OCI-LY1 (cell line): ENCODE data around the gene TMEM53.

Experiments
- H2AFZ ChIP-seq: fragments of 200-600 bp; sonication (generic), shearing (Covaris generic); 2 replicates; pipeline ENCODE4 v1.6.0; 2014; ENCODE audit warnings: antibody characterized with exemption, mild to moderate bottlenecking, low read length
- H3F3A ChIP-seq: fragments of 200-600 bp; sonication (generic), shearing (Covaris generic); 2 replicates; pipeline ENCODE4 v1.6.0; 2014; ENCODE audit warnings: mild to moderate bottlenecking, antibody characterized with exemption, low read length, moderate library complexity; ENCODE audit not compliant: insufficient read depth
- H3K27ac ChIP-seq: fragments of 200-600 bp; sonication (generic); 2 replicates; pipeline ENCODE4 v1.5.1; 2014; ENCODE audit warnings: low read length, mixed run types, mild to moderate bottlenecking, low read depth; ENCODE audit not compliant: poor library complexity, severe bottlenecking
- H3K27me3 ChIP-seq: fragments of 200-600 bp; sonication (generic); 2 replicates; pipeline ENCODE4 v1.6.0; 2014; ENCODE audit warnings: antibody characterized with exemption, mild to moderate bottlenecking, low read length, moderate library complexity; ENCODE audit not compliant: insufficient read depth
- H3K36me3 ChIP-seq: fragments of 200-600 bp; sonication (generic); 2 replicates; pipeline ENCODE4 v1.6.1; 2014; ENCODE audit warnings: mild to moderate bottlenecking, antibody characterized with exemption, low read length, moderate library complexity, mixed read lengths; ENCODE audit not compliant: insufficient read depth
- H3K4me1 ChIP-seq: fragments of 200-600 bp; sonication (generic); 2 replicates; pipeline ENCODE4 v1.5.1; 2014; ENCODE audit warnings: mild to moderate bottlenecking, low read length, moderate library complexity; ENCODE audit not compliant: insufficient read depth, severe bottlenecking
- H3K4me2 ChIP-seq: fragments of 200-600 bp; sonication (generic), shearing (Covaris generic); 2 replicates; pipeline ENCODE4 v1.6.1; 2014; ENCODE audit warnings: low read length
- H3K4me3 ChIP-seq: fragments of 200-600 bp; sonication (generic); 2 replicates; pipeline ENCODE4 v1.5.1; 2014; ENCODE audit warnings: low read length, low read depth, mild to moderate bottlenecking, mixed read lengths; ENCODE audit not compliant: poor library complexity, severe bottlenecking
- H3K79me2 ChIP-seq: fragments of 200-600 bp; shearing (Covaris generic); 2 replicates; pipeline ENCODE4 v1.6.1; 2016; ENCODE audit warnings: mixed run types, low read length, mixed read lengths; ENCODE audit not compliant: insufficient read depth
- H3K9ac ChIP-seq: fragments of 200-600 bp; sonication (generic), shearing (Covaris generic); 2 replicates; pipeline ENCODE4 v1.6.1; 2014; ENCODE audit warnings: mild to moderate bottlenecking, low read length, mixed read lengths
- H3K9me2 ChIP-seq: fragments of 200-600 bp; sonication (generic), shearing (Covaris generic); 2 replicates; pipeline ENCODE4 v1.6.1; 2014; ENCODE audit warnings: low read depth, mild to moderate bottlenecking, low read length, mixed read lengths
- H3K9me3 ChIP-seq: fragments of 200-600 bp; shearing (Covaris generic); 2 replicates; pipeline ENCODE4 v1.6.1; 2014; ENCODE audit warnings: low read length, mixed read lengths
- H4K20me1 ChIP-seq: fragments of 200-600 bp; sonication (generic), shearing (Covaris generic); 2 replicates; pipeline ENCODE4 v1.6.0; 2016; ENCODE audit warnings: mild to moderate bottlenecking, low read length; ENCODE audit not compliant: insufficient read depth
- EZH2 ChIP-seq: fragments of 200-600 bp; sonication (generic), shearing (Covaris generic); IDR thresholded peaks from 2 replicates; pipeline ENCODE4 v1.8.0; 2017; ENCODE audit warnings: borderline replicate concordance, mixed run types, mild to moderate bottlenecking, antibody characterized with exemption, low read length, moderate library complexity, mixed read lengths
- TF ChIP-seq, protein P1 (sequence below): fragments of 200-600 bp; sonication (generic), shearing (Covaris generic); IDR thresholded peaks from 2 replicates; pipeline ENCODE4 v1.5.1; 2017; ENCODE audit warnings: mild to moderate bottlenecking, antibody characterized with exemption, low read length, moderate library complexity, mixed read lengths

Gene TMEM53

DNA sequence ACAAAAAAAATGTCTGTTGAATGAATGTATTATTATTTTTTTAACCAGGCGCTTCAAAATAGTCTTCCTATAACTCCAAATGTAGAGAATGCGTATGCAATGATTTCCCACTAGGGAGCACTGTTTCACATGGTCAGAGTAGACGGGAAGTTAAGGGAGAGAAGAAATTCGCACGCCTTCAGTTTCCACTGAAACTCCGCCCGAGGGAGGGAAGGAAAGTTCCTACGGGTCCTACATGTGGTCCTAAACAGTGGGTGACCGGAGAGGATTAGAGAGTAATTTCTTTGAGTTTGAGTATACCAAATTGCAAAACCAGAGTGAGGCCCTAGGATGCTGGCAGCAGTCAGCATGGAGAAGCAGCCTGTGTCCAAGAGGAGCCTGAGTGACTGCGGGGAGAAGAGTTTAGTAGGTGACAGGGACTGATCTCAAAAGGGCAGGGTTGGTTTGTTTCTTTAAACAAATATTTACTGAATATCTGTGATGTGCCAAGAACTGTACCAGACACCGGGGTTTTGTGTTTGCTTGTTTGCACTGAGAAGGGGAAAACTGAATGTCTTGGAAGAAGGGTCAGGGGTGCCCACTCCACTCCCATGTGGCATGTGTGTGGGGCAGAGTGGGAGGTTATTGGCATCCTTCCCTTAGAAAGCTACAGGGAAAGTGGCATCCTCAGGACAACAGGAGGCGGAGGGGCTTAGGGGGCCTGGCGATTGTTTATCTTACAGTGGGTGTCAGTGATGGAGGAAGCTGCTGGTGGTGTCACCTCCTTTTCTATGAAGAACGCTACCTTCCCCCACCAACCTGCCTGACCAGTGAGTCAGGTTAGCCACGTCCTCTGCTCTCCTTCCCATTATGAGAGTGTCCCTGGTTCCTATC, 33.9 kb upstream of the TMEM53 start:
- H2AFZ ChIP-seq: no peak overlapping the region
- H3K9ac ChIP-seq: no peak overlapping the region

DNA sequence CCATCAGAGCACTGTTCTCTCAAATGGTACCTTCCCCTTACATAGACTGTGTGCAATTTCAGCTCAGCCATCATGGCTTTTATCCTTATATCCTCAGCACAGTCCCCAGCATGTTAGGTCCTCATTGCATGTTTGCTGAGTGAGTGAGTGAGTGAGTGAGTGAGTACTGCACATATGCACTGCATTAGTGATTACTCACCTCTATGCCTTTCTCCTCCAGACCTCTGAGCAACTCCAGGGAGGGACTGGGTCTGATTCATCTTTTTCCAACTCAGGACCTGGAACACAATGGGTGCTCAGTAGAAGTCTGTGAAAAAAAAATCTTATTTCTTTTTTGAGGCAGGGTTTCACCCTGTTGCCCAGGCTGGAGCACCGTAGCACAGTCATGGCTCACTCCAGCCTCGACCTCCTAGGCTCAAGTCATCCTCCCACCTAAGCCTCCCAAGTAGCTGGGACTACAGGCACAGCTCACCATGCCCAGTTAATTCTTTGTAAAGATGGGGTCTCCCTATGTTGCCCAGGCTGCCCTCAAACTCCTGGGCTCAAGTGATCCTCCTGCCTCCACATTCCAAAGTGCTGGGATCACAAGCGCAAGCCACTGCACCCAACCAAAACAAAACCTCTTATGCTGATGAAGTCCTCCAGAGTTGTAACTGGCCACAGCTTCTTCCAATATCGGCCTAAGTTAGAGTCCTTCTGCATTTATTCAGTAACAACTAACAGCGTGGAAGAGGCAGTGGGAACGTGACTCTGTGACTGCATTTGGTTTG, 33.0 kb upstream of the TMEM53 start:
- Histone ChIP-seq H3F3A (no peaks in the 10 kb centered on the region), H3K9me2 (no peaks in the 10 kb centered on the region), H3K27ac (no peak overlapping the region), H3K4me1 (peaks cover 11% of the 10 kb centered on the region), H3K27me3 (no peaks in the 10 kb centered on the region), H3K4me2 (no peak overlapping the region), H3K4me3 (no peak overlapping the region), H3K36me3 (no peaks in the 10 kb centered on the region), H3K9ac (no peak overlapping the region), H4K20me1 (no peaks in the 10 kb centered on the region), H2AFZ (no peak overlapping the region), H3K79me2 (no peaks in the 10 kb centered on the region), H3K9me3 (no peaks in the 10 kb centered on the region)
- TF ChIP-seq, protein P1, sequence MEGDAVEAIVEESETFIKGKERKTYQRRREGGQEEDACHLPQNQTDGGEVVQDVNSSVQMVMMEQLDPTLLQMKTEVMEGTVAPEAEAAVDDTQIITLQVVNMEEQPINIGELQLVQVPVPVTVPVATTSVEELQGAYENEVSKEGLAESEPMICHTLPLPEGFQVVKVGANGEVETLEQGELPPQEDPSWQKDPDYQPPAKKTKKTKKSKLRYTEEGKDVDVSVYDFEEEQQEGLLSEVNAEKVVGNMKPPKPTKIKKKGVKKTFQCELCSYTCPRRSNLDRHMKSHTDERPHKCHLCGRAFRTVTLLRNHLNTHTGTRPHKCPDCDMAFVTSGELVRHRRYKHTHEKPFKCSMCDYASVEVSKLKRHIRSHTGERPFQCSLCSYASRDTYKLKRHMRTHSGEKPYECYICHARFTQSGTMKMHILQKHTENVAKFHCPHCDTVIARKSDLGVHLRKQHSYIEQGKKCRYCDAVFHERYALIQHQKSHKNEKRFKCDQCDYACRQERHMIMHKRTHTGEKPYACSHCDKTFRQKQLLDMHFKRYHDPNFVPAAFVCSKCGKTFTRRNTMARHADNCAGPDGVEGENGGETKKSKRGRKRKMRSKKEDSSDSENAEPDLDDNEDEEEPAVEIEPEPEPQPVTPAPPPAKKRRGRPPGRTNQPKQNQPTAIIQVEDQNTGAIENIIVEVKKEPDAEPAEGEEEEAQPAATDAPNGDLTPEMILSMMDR: no peak
- no peak for TF ChIP-seq EZH2

More for the DNA sequence above, 33.9 kb upstream of the TMEM53 start:
- Histone ChIP-seq H3K27ac (no peak overlapping the region), H3K4me3 (no peak overlapping the region), H3K4me1 (peaks cover 20% of the 10 kb centered on the region), H4K20me1 (no peaks in the 10 kb centered on the region), H3K79me2 (no peaks in the 10 kb centered on the region), H3K27me3 (no peaks in the 10 kb centered on the region), H3F3A (peaks cover under 1% of the 10 kb centered on the region; the same call in 1 of the 2 replicates), H3K9me2 (no peaks in the 10 kb centered on the region), H3K9me3 (no peaks in the 10 kb centered on the region), H3K36me3 (no peaks in the 10 kb centered on the region), H3K4me2 (peak overlapping the region; percentile 40)
- TF ChIP-seq, protein P1: peak; percentile 81
- TF ChIP-seq EZH2: no peak

DNA sequence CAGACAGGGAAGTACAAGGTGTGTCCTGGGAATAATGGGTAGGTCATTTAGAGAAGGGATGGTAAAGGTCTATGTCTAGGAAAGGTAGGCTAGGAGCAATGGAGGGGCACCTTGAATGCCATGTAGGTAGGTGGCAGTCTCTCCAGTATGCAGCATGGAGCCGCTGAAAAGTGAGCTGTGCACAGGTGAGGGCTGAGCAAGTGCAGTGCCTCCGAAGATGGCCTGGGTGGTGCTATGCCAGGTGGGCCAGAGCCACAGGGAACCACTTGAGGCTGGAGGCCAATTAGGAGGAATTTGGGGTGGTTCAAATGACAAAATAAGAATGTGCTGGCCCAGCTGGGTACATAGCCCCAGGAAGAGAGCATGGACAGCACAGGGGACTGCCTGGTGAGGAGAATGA, 31.7 kb upstream of the TMEM53 start:
- Histone ChIP-seq H3K9me3 (no peaks in the 10 kb centered on the region), H4K20me1 (no peaks in the 10 kb centered on the region), H3K4me2 (no peak overlapping the region), H3K27ac (no peak overlapping the region), H3K9ac (no peak overlapping the region), H3K4me3 (no peak overlapping the region), H3K27me3 (no peaks in the 10 kb centered on the region), H2AFZ (no peak overlapping the region), H3F3A (no peaks in the 10 kb centered on the region), H3K36me3 (no peaks in the 10 kb centered on the region), H3K4me1 (peaks cover 6% of the 10 kb centered on the region), H3K9me2 (no peaks in the 10 kb centered on the region), H3K79me2 (no peaks in the 10 kb centered on the region)
- TF ChIP-seq, protein P1: no peak
- no peak for TF ChIP-seq EZH2
